Prostate gland (tissue), 2 donors: ENCODE data around the gene PPIB. TPM values are rescaled to one million over a fixed set of nuclear protein-coding genes. Genes with fewer than 3 reads are reported as not detected.

ENCODE experiments used
- DNase-seq: peaks from one replicate; pipeline ENCODE4 v3.0.0-alpha.2; 2019; ENCODE audit warnings: low spot score
- H3K27ac ChIP-seq, 2 donors: fragments of 200-600 bp; sonication (generic); 2 replicates each; pipeline ENCODE4 v1.5.1; 2017 to 2019
- H3K27me3 ChIP-seq: fragments of 200-600 bp; sonication (generic); replicated peaks from 2 replicates; pipeline ENCODE4 v1.5.1; 2019; ENCODE audit not compliant: insufficient read depth
- H3K36me3 ChIP-seq, 2 donors: fragments of 200-600 bp; sonication (generic); 1 replicate in 1 of 2; 2 replicates in 1 of 2; pipeline versions ENCODE4 v1.5.1 to v1.8.1; 2017 to 2019
- H3K4me1 ChIP-seq: fragments of 200-600 bp; sonication (generic); replicated peaks from 2 replicates; pipeline ENCODE4 v1.5.1; 2019
- H3K4me3 ChIP-seq, 2 donors: fragments of 200-600 bp; sonication (generic); 2 replicates each; pipeline ENCODE4 v1.5.1; 2017 to 2019
- H3K9me3 ChIP-seq: fragments of 200-600 bp; sonication (generic); 2 replicates; pipeline ENCODE4 v1.5.1; 2017
- CTCF ChIP-seq, 4 experiments: fragments of 200-600 bp in 2 of 4; fragments of 450-650 bp in 2 of 4; sonication (generic) in 2 of 4; IDR thresholded peaks; 1 replicate in 3 of 4; 2 replicates in 1 of 4; pipeline ENCODE4 v1.5.1; 2016 to 2019; ENCODE audit warnings: antibody characterized with exemption in 4 of 4, mild to moderate bottlenecking in 2 of 4, moderate library complexity in 2 of 4
- POLR2A ChIP-seq: fragments of 450-650 bp; IDR thresholded peaks from one replicate; pipeline ENCODE4 v1.6.1; 2016; ENCODE audit warnings: antibody characterized with exemption, mild to moderate bottlenecking
- POLR2AphosphoS5 ChIP-seq: sonication (generic); formaldehyde crosslinking; IDR thresholded peaks from one replicate; pipeline ENCODE4 v1.6.1; 2017; ENCODE audit warnings: antibody characterized with exemption
- WGBS: methylation state at CpG from one replicate; pipeline ENCODE4 v1.1.5; 2018; 5-methylcytosine and 5-hydroxymethylcytosine counted together
- intact Hi-C: fragments of 100-400 bp; cut with DNase I; formaldehyde crosslinking; loops from one replicate; pipeline ENCODE4 v1.14.2; 2022
- total RNA-seq, 2 donors: library from RNA; depleted of rRNA; stranded (reverse); fragments of >200 nt; gene quantifications; one replicate each; pipeline ENCODE4 v1.1.0, GENCODE V29; 2016

The PPIB gene
- total RNA-seq, 2 donors from 2014 or later, result 372 to 624 TPM

- TF ChIP-seq POLR2AphosphoS5 (no peak), POLR2A (no peak), CTCF (IDR thresholded peaks at IDR 0.05) (no peak)
- Histone ChIP-seq H3K27ac (no peak overlapping the region), H3K36me3 (no peaks in the 10 kb centered on the region), H3K4me3 (no peak overlapping the region), H3K4me1 (peaks cover 5% of the 10 kb centered on the region), H3K27me3 (no peaks in the 10 kb centered on the region), H3K9me3 (no peaks in the 10 kb centered on the region)
- DNase-seq, result no peak
- intact Hi-C loops, result no loop called here
- WGBS, result 71% methylated on average over 5 of the region's 5 CpGs
These were observed 3.5 kb upstream of the PPIB start for GRCh38 chr15:64166102-64166890.

GRCh38 chr15:64164436-64164835 lies 1.6 kb upstream of the PPIB start:
- 96% methylated on average over 4 of the region's 4 CpGs for WGBS

GRCh38 chr15:64163659-64164362 lies 989 bp upstream of the PPIB start:
- Histone ChIP-seq H3K27ac (peak overlapping the region; percentile 79 to 85), H3K4me1 (peaks cover 15% of the 10 kb centered on the region), H3K27me3 (no peaks in the 10 kb centered on the region), H3K9me3 (no peaks in the 10 kb centered on the region), H3K36me3 (peaks cover 11 to 16% of the 10 kb centered on the region in 2 donors), H3K4me3 (peak overlapping the region; percentile 78 to 80)
- 50% methylated on average over 14 of the region's 14 CpGs for WGBS
- DNase-seq, result no peak
- intact Hi-C loops, result loop anchor here (1.0 to 5.0 kb wide), 2 partner anchors 67 to 192 kb away; partner anchors contain the start of genes CSNK1G1 and SNX1
- TF ChIP-seq CTCF (IDR thresholded peaks at IDR 0.05) (no peak), POLR2A (no peak), POLR2AphosphoS5 (no peak)

More at GRCh38 chr15:64164436-64164835, 1.6 kb upstream of the PPIB start:
- Histone ChIP-seq H3K4me3 (no peak overlapping the region), H3K27ac (no peak overlapping the region), H3K9me3 (no peaks in the 10 kb centered on the region), H3K4me1 (peaks cover 11% of the 10 kb centered on the region), H3K27me3 (no peaks in the 10 kb centered on the region), H3K36me3 (peaks cover 6 to 10% of the 10 kb centered on the region in 2 donors)
- DNase-seq, result no peak
- intact Hi-C loops, result loop anchor here (5.0 kb wide), 1 partner anchor 67 kb away; the partner anchor contains the start of gene SNX1
- TF ChIP-seq CTCF (IDR thresholded peaks at IDR 0.05), result no peak
- TF ChIP-seq POLR2A, result no peak
- TF ChIP-seq POLR2AphosphoS5, result no peak

GRCh38 chr15:64162478-64162868 lies 349 bp downstream of the PPIB start:
- Histone ChIP-seq H3K27ac (peak overlapping the region; percentile 79 to 85), H3K9me3 (no peaks in the 10 kb centered on the region), H3K27me3 (no peaks in the 10 kb centered on the region), H3K36me3 (peaks cover 15 to 24% of the 10 kb centered on the region in 2 donors), H3K4me1 (peaks cover 15% of the 10 kb centered on the region), H3K4me3 (peak overlapping the region; percentile 78 to 80)
- TF ChIP-seq CTCF (IDR thresholded peaks at IDR 0.05) (no peak), POLR2A (no peak), POLR2AphosphoS5 (no peak)
- DNase-seq, result no peak
- intact Hi-C loops, result loop anchor here (5.0 kb wide), 1 partner anchor 65 kb away; the partner anchor contains the start of gene SNX1
- WGBS, result under 1% methylated on average over 12 of the region's 21 CpGs
